HG02885 (cell line): ENCODE data around the gene MUSK.
"Not testable (repeated sequence)": the region's sequence is repeated elsewhere in the genome, so short reads cannot be mapped to it uniquely, and the experiment has no call there.

ENCODE experiments used
- ATAC-seq: cut with Tn5 transposase; IDR thresholded peaks from one replicate; pipeline ENCODE4 v1.9.1; 2021; ENCODE audit warnings: mild to moderate bottlenecking; ENCODE audit not compliant: unreplicated experiment, poor library complexity

Gene MUSK

DNA sequence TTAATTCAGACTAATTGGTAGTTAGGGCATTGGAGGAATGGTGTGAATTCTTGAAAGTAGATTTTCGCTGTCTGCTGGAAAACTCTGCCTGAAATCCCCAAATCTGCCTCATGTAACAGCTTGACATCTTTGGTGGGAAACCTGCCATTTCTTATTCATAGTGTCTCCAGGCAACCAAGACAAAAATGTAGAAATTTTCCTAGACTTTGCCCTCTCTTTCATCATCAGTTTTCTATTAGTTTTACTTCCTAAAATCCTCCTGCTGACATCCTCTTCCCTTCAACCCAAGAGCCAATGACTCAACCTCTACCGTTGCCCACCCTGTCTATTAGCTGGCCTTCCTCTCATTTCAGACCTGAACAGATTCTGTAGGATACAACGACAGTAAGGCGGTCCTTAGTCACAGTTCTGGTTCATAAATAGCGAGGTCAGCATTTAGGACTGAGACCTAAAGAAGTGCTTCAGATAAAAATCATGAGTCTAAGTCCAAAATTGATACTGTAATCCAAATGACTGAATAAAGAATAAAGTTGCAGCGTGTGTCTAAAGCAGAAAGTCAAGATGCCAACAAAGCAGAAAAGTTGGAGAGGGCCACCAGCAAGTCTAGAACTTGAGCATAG, 133.9 kb downstream of the MUSK start:
- ATAC-seq = no peak

DNA sequence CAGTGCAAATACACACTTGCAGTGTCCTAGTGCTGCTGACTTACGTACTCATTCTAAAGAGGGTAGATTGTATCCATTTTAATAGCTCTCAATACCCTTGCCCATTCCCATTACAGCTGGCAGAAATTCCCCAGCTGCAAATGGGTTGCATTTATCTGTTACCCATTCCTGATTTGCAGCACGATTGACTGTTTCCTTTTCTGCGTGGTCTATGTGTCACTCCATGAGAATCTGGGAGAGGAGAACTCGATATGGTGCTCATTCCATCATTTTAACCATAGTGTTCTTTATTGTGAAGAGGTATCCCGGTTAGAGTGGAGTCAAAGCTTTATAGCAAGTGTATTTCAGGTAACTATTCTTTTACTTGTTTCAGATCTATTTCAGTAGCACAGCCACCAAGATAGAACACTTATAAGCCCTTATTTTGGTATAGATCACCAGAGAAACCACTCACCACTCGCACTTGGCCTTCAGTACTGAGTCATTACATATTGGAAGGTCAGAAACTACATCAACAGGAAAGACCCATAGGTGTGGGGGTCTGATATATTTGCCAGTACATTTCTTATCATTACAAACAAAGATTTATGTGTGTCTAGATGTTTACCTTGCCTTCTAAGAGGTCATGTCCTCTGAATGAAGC, 139.5 kb downstream of the MUSK start:
- peak; percentile 65 for ATAC-seq

DNA sequence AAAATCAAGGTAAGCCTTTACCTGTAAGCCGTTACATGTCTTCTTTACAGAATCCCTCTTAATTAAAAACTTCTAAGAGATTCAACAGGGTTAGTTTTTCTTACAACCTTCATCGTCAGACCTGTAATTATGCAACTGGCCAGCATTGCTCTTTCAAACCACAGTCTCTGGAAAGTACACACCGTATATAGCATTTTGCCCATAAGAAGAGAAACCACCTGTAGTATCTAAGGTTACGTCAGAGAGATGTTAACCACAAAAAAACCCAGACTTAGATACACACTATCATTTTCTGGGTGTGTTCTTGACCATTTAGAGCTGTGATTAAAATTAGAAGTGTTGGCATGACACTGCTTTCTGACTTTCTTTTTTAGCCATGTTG, 140.0 kb downstream of the MUSK start:
- peak; percentile 94 for ATAC-seq

DNA sequence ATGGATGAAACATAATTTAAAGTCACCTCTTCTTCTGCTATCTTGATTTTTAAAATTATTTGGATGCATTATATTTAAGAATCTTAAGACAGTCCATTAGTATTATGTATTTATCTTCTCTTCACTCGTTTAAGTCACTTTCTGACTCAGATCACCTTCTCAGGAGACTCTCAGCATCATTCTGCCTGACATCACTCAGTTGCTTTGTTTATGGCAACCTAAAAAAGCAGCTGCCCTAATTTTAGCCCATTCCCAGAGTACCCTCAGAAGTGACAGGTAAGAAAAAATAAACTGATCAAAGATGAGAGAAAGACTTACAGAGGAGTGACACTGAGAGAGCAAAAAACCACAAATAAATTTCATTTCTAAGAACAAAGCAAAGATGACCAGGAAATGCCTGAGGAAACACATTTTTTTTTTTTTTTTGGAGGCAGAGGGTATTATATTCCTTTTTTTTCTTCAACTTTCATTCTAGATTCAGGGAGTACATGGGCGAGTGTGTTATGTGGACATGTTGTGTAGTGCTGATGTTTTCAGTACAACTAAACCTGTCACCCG, 140.5 kb downstream of the MUSK start:
- peak; percentile 57 for ATAC-seq

DNA sequence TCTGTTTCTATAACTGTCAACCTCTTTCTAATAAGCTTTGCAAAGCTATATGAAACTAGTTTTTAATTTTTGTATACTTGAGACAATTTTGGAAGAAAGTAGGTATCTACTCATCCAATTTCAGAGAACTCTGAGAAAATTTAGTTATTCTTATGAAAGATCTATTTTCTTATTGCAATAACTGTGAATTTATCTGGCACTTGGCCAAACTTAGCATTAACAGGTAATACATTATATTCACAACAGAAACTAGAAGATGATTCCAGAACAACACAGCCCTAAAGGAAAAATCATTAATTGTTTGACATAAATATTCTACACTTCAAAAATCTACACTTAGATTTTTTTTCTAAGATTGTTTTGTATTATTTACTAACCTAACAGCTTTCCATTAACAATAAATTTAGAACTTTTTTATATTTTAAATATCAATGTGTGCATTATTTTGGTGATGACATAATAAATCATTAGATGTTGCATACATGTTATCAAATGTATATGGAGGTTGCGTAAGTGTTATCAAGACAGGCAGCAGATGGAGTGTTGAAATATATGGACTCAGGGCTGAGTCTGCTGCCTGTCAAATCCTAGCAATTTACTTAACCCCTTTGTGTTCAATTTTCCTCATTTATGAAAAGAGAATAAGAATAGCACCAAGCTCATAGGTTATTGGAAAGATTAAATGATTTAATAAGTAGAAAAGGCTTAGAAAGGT, 141.8 kb downstream of the MUSK start:
- ATAC-seq = no peak

DNA sequence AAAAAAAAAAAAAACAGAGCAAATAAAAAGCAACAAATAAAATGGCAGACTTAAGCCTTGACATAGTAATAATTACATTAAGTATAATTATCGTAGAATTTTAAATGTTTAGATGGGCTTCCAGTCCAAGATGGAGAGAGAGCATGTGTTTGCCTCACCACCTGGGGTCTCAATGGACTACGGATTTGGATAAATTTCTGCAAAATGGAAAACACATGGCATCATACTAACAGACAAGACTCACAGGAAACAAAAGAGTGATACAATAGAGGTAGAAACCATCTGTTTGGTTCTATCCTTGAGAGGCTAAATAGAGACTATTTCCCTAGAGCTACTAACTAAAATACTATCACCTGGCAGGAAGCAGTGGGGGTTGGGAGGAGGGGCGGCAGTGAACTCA, 144.3 kb downstream of the MUSK start:
- ATAC-seq = no peak

DNA sequence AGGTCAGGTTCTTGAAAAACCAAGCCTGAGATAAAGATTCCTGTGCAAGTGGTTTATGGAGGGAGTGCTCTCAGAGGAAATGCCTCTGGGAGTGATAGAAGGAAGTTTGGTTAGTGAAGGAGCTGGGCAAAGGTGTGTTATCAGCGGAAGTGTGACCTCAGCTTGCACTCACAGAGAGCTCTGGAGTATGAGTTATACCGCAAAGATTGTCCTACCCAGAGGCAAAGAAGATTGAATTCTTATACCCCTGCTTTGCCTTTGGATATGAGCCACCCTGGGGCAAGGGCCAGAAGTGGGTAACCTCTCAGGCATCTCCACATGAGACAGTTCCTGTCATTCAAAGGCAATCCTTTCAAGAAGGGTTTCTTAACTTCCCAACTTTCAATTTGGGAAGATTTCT, 145.6 kb downstream of the MUSK start:
- ATAC-seq = no peak

DNA sequence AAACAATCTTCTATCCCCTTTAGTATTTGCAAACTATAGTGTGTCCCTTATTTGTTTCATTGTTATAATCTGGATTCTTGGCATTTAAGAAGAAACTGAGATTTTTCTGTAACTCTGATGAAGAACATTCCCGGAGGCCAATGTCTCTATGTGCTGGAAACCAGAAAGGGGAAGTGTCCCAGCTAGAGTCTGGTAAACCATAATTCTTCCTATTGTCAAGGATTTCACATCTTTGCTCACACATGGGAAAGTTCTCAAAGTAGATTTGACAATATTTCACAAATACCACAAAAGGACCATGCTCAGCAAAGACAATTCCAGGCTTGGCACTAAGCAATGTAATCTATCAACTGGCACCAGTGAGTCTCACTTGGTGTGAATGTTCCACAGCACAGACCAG, 146.8 kb downstream of the MUSK start:
- ATAC-seq = no peak

DNA sequence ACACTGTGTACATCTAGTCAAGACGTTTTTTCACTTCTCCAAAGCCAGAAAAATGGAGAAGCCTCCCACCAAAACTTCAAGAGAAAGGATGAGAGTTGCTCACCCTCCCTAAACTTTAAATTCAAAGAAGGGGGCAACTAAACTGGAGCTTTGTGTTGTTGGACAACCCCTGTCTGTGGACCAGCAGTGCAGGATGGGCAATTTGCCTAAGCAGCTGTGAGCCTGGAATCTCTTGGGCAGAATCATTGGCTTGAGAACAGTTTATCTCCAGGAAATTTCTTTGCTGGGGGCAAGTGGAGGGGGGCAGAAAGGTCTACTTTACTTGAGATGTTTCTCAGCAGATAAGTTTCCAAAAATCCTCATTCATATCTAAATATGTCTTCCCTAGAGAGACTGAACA, 151.8 kb downstream of the MUSK start:
- ATAC-seq = no peak

DNA sequence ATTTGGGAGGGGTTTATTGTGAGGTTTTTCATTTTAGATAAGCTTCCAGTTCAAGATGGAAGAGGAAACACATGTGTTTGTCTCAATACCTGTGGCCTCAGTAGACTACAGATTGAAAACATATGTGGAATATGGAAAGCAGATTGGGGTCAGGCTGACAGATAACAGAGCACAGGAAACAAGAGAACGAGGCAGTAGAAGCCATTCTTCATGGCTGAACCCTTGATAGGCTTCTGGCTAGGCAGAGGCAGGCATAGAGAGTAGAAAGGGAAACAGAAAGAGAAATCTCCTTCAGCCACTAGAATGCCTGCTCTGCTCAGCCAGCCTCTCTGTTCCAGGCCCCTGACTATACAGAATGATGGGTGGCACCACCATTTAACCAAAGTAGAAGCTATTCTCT, 152.5 kb downstream of the MUSK start:
- ATAC-seq = peak; percentile 91

DNA sequence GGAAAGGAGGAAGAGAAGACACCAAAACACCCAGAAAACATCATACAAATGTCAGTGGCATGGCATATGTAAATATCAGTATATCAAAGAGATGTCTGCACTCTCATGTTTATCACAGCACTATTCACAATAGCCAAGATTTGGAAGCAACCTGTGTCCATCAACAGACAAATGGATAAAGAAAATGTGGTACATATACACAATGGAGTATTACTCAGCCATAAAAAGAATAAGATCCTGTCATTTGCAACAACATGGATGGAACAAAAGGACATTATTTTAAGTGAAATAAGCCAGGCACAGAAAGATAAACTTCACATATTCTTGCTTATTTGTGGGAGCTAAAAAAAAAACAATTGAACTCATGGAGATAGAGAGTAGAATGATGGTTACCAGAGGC, 156.5 kb downstream of the MUSK start:
- ATAC-seq = not testable (repeated sequence)

DNA sequence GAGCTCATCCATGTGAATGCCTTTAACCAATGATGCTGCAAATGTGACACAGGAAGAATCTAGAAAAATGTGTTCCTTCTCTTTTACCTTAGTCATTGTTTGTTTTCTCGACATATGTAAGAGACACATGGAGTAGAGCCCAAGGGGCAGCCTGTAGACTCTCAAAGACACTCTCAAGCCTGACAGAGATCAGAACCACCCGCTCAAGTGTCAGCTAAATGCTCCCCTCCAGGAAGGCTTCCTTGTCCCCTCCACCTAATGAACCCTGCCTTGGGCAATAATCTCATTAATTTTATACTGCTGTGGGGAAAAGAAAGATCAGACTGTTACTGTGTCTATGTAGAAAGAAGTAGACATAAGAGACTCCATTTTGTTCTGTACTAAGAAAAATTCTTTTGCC, 157.4 kb downstream of the MUSK start:
- ATAC-seq = no peak

DNA sequence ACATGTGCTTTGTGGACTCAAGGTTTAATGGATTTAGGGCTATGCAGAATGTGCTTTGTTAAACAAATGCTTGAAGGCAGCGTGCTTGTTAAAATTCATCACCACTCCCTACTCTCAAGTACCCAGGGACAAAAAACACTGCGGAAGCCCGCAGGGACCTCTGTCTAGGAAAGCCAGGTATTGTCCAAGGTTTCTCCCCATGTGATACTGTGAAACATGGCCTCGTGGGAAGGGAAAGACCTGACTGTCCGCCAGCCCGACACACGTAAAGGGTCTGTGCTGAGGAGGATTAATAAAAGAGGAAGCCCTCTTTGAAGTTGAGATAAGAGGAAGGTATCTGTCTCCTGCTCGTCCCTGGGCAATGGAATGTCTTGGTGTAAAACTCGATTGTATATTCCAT, 157.8 kb downstream of the MUSK start:
- not testable (repeated sequence) for ATAC-seq

DNA sequence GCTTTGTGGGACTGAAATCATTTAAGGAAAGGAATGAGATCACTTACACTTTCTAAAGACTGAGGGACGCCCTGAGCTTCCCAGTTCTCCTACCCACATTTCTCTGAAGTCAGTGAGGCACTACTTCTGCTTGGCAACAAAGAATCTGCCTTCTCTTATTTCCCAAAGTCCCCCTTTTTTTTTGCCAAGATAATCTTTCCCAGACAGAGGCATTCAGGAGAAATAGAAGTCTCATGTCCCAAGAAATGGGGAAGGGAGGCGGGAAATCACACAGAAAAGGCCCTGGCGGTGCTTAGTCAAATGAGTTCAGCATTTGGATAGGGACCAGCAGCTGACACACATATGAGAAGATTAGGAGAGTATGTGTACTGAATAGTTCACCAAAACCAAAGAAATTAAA, 159.7 kb downstream of the MUSK start:
- ATAC-seq = no peak

DNA sequence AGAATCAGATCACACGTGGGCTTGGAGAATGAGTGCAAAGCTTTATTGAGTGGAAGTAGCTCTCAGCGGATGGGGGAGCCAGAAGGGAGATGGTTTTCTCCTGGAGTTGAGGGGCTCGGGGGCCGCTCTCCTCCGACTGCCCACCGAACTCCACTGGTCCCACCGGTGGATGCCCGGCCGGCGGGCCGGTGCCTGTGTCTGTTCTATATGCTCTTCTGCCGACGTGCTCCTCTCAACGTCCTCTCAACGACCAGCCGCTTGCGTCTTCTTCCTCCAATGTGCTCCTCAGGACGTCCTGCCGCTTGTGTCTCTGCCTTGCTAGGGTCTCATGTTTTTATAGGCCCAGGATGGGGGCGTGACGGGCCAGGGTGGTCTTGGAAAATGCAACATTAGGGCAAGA, 161.9 kb downstream of the MUSK start:
- no peak for ATAC-seq

DNA sequence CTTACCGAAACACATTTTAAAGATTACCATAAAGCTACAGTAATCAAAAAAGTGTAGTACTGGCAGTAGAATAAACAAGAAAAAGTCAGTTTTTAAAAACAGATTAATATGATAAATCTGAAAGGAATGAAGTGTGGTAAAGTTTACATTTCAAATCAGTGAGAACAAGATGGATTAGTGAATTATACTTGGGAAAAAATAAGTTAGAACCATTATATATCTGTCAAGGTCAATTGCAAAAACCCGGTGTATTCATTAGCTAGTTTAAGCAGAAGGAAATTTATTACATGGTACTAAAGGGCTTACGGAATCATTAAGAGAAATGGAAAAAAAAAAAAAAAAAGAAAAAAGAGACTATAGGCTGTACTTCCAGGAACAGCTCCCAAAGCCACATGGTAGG, 164.3 kb downstream of the MUSK start:
- no peak for ATAC-seq

DNA sequence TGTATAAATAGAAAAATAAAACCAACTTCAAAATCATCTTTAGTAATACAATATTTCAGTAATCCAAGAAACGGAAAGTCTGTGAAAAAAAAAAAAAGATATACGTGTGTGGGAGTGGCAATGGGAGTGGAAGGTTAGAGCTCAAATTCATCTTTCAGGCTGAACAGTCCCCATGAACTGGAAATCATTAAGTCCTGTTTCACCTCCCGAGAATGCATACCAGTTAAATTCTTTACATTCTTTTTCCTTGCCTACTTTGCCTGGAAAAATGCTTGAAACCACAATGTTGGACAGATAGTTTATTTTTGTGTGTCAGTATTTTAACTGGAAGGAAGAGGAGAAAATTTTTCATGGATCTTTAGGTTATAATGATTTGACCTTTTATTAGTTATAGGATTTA, 166.8 kb downstream of the MUSK start:
- ATAC-seq = no peak

DNA sequence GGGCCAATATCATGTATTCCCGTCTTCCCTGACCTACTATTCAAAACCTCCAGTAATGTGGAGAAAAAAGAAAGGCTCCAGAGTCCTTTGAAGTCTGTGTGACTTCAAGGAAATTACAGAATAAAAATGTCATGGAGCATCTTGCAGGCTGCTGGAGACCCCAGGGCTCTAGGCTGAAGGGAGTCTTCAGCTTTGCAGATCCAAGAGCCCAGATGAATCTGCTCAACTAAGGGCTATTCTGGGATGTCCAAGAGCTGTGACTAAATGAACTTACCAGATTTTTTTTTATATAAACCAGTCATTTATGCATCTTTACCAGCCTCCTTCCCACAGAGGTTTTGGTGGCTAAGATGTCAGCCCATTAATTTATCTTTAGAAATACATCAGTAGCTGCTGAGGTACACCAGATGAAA, 167.3 kb downstream of the MUSK start:
- no peak for ATAC-seq

DNA sequence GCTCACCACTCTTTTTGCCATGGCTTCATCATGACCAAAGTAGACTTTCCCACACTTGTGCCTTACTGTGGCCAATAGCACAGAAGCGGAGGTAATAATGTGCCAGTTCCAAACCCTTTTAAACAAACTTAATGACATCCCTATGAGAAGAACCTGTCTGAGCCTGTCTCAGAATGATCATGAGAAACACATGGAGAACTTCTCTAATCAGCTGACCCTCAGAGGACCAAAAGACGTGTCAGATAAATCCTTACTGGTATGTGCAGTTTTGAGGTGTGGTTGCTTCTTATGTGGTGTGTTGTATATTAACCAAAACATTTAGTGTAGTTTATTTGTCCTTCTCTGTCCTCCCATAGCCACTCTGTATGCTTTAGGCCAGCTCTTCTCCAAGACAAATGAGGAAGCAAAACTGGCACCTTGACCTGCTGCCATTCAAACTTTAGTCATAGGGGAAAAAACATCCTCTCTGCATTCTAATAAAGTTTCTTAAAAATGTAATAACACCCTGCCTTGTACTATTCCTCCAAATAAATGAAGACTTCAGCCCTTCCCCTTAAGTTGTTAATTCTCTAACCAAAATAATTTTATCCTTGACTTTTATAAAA, 168.9 kb downstream of the MUSK start:
- ATAC-seq = no peak

DNA sequence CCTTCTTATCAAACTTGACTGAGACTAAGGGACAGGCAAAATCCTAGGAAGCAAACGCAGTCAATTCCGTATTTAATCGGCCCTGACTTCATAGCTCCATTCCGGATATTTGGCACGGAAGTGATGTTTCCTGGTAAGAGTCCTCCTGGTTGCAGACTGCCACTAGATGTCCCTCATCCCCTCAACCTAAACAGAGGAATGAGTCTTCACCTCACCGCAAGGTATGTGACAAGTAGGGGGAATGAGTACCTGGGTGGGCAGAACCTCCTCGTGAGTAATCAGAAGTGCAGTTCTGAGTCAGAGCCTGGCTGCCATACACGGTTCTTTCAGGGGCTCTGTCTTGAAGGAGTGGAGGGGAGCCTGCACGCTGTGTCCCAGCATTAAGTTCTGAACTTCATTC, 173.6 kb downstream of the MUSK start:
- ATAC-seq = no peak

DNA sequence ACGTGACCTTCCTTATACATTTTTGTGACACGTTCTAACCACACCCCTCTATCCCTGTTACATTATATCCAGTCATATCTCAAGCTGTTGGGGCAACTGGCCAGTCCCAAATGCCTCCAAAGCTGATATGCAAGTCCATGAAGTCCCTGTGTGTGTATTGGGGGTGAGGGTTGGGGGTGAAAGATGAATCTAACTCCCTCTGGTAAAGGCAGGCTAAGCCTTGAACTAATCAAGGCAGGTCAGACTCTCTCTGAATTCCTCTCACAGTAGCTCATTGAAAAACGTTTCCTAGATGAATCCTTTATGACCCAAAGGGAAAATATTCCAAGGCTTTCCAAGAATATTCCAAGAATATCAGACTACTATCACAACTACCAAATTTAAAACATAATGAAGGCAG, 174.4 kb downstream of the MUSK start:
- ATAC-seq = no peak
